ENCODE results near the gene THAP3.

Gene THAP3

GRCh38 chr1:6614929-6615785 is 9.5 kb upstream of the THAP3 start:
- H3K27me3 ChIP-seq (replicated peaks; ENCODE audit: control insufficient read depth, insufficient read depth, low read length) = no peaks in the 10 kb centered on the region
- peak overlapping the region; percentile 84 for H3K4me3 ChIP-seq (ENCODE audit: low read length)
- no peaks in the 10 kb centered on the region for H3K9me3 ChIP-seq (ENCODE audit: control insufficient read depth, low read length)
- H3K4me1 ChIP-seq (ENCODE audit: control insufficient read depth, insufficient read depth, low read length) = peaks cover 10% of the 10 kb centered on the region
- peaks cover 13% of the 10 kb centered on the region for H3K36me3 ChIP-seq (ENCODE audit: control insufficient read depth, insufficient read depth, low read length, severe bottlenecking)
- DNase-seq (ENCODE audit: low read depth) = peak; percentile 60
- H3K9ac ChIP-seq (ENCODE audit: low read length) = peak overlapping the region; percentile 89

GRCh38 chr1:6619045-6619444 is 5.6 kb upstream of the THAP3 start:
- Histone ChIP-seq H3K4me1 (ENCODE audit: control insufficient read depth, insufficient read depth, low read length) (peaks cover 32% of the 10 kb centered on the region), H3K36me3 (ENCODE audit: control insufficient read depth, insufficient read depth, low read length, severe bottlenecking) (peaks cover 40% of the 10 kb centered on the region)

DNA sequence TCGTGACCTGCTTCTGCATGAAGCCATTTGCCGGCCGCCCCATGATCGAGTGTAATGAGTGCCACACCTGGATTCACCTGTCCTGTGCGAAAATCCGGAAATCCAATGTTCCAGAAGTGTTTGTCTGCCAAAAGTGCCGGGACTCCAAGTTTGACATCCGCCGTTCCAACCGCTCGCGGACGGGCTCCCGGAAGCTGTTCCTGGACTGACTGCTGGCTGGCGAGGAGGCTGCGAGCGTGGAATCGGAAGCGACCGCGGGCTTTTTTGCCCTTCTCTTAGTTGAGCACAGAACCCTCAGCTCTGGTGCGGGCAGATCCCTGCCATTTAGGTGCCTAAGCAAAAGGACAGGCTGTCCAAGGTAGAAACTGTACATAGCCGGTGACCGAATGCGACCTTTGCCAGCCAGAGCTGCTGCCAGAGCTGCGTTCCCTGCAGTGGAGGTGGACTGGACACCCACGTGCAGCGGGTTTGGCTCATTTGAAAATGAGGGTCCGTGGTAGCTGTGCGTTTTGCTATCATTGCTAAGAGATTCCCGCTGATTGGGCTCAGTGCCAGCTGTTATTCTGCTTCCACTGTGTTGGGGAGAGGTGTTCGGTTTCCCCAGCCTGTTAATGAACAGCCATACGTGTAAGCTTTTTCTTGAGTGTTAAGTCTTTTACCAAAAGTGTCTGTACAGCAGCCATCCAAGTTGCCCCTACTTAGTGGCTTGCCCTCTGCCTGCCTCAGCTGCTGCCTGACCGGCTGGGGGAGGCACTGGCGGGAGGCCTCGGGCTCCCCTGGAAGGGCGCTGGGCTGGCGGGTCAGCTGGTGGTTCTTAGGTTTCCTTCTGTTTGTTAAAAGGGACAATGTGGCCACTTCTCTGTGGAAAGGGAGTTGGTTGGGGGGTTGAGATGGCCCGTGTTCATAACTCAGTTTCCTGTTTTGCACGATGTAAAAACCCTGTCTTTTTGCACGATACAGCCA is 3.0 kb upstream of the THAP3 start:
- Histone ChIP-seq H3K9me3 (ENCODE audit: control insufficient read depth, low read length) (no peaks in the 10 kb centered on the region), H3K4me3 (ENCODE audit: low read length) (no peak overlapping the region), H3K27me3 (replicated peaks; ENCODE audit: control insufficient read depth, insufficient read depth, low read length) (no peaks in the 10 kb centered on the region), H3K4me1 (ENCODE audit: control insufficient read depth, insufficient read depth, low read length) (peaks cover 36% of the 10 kb centered on the region), H3K9ac (ENCODE audit: low read length) (peak overlapping the region; percentile 68), H3K36me3 (ENCODE audit: control insufficient read depth, insufficient read depth, low read length, severe bottlenecking) (peaks cover 42% of the 10 kb centered on the region)
- DNase-seq (ENCODE audit: low read depth) = no peak

More at GRCh38 chr1:6619045-6619444, 5.6 kb upstream of the THAP3 start:
- no peak overlapping the region for H3K9ac ChIP-seq (ENCODE audit: low read length)
- H3K27me3 ChIP-seq (replicated peaks; ENCODE audit: control insufficient read depth, insufficient read depth, low read length) = no peaks in the 10 kb centered on the region
- DNase-seq (ENCODE audit: low read depth) = no peak
- no peaks in the 10 kb centered on the region for H3K9me3 ChIP-seq (ENCODE audit: control insufficient read depth, low read length)
- no peak overlapping the region for H3K4me3 ChIP-seq (ENCODE audit: low read length)

- no peaks in the 10 kb centered on the region for H3K9me3 ChIP-seq (ENCODE audit: control insufficient read depth, low read length)
- H3K4me1 ChIP-seq (ENCODE audit: control insufficient read depth, insufficient read depth, low read length) = peaks cover 37% of the 10 kb centered on the region
- DNase-seq (ENCODE audit: low read depth) = no peak
- H3K4me3 ChIP-seq (ENCODE audit: low read length) = peak overlapping the region; percentile 14
- no peaks in the 10 kb centered on the region for H3K27me3 ChIP-seq (replicated peaks; ENCODE audit: control insufficient read depth, insufficient read depth, low read length)
- peaks cover 49% of the 10 kb centered on the region for H3K36me3 ChIP-seq (ENCODE audit: control insufficient read depth, insufficient read depth, low read length, severe bottlenecking)
- H3K9ac ChIP-seq (ENCODE audit: low read length) = peak overlapping the region; percentile 68
Observed at GRCh38 chr1:6622396-6623152, 2.1 kb upstream of the THAP3 start.

- H3K27me3 ChIP-seq (replicated peaks; ENCODE audit: control insufficient read depth, insufficient read depth, low read length) = no peaks in the 10 kb centered on the region
- peaks cover 53% of the 10 kb centered on the region for H3K36me3 ChIP-seq (ENCODE audit: control insufficient read depth, insufficient read depth, low read length, severe bottlenecking)
- DNase-seq (ENCODE audit: low read depth) = no peak
- H3K4me3 ChIP-seq (ENCODE audit: low read length) = no peak overlapping the region
- H3K4me1 ChIP-seq (ENCODE audit: control insufficient read depth, insufficient read depth, low read length) = peaks cover 37% of the 10 kb centered on the region
- H3K9ac ChIP-seq (ENCODE audit: low read length) = peak overlapping the region; percentile 68
- H3K9me3 ChIP-seq (ENCODE audit: control insufficient read depth, low read length) = no peaks in the 10 kb centered on the region
Observed at GRCh38 chr1:6623269-6623965, 1.3 kb upstream of the THAP3 start.

DNA sequence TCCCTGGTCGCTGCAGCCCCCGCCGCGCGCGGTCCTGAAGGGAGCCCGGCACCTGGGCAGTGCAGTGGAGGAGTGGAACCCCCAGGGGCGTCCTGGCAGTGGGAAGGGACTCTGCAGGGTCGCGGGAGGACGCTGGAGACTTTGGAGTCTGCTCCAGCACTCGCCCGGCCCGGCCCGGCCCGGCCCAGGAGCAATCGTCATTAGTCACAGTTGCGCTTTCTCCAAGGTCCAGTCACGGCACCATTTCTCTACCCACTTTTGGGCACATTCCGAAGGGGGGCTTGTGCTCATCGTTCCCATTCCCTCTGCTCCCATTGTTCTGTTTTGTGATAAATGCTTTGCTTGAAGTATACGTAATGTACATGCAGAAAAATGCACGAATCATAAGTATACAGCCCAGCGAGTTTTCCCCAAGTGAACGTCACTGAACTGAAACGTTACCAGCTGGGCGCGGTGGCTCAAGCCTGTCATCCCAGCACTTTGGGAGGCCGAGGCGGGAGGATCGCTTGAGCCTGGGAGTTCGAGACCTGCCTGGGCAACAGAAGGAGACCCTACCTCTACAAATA is 999 bp downstream of the THAP3 start:
- Histone ChIP-seq H3K36me3 (ENCODE audit: control insufficient read depth, insufficient read depth, low read length, severe bottlenecking) (peaks cover 62% of the 10 kb centered on the region), H3K9me3 (ENCODE audit: control insufficient read depth, low read length) (no peaks in the 10 kb centered on the region), H3K4me1 (ENCODE audit: control insufficient read depth, insufficient read depth, low read length) (peaks cover 37% of the 10 kb centered on the region), H3K4me3 (ENCODE audit: low read length) (peak overlapping the region; percentile 91), H3K9ac (ENCODE audit: low read length) (peak overlapping the region; percentile 93), H3K27me3 (replicated peaks; ENCODE audit: control insufficient read depth, insufficient read depth, low read length) (no peaks in the 10 kb centered on the region)
- DNase-seq (ENCODE audit: low read depth) = peak; percentile 75

DNA sequence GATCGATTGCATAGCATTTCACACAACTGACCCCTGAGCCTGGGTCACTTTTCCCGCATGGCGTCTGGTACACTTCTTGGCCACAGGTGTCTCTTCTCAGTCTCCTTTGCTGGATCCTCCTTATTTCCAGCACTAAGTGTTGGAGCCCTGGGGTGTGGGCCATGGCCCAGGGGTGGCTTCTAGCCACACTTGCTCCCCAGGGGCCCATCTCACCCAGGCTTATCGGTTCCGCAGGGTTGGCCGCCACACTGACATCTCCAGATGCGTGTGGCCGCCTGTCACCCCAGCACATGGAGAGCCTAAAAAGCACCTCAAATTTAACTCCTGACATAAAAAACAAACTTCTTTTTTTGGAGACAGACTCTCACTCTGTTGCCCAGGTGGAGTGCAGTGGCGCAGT is 2.4 kb downstream of the THAP3 start:
- no peaks in the 10 kb centered on the region for H3K27me3 ChIP-seq (replicated peaks; ENCODE audit: control insufficient read depth, insufficient read depth, low read length)
- no peak overlapping the region for H3K9ac ChIP-seq (ENCODE audit: low read length)
- H3K9me3 ChIP-seq (ENCODE audit: control insufficient read depth, low read length) = no peaks in the 10 kb centered on the region
- no peak overlapping the region for H3K4me3 ChIP-seq (ENCODE audit: low read length)
- peaks cover 55% of the 10 kb centered on the region for H3K36me3 ChIP-seq (ENCODE audit: control insufficient read depth, insufficient read depth, low read length, severe bottlenecking)
- no peak for DNase-seq (ENCODE audit: low read depth)
- peaks cover 30% of the 10 kb centered on the region for H3K4me1 ChIP-seq (ENCODE audit: control insufficient read depth, insufficient read depth, low read length)

GRCh38 chr1:6627841-6628545 is 3.3 kb downstream of the THAP3 start:
- no peak overlapping the region for H3K9ac ChIP-seq (ENCODE audit: low read length)

DNA sequence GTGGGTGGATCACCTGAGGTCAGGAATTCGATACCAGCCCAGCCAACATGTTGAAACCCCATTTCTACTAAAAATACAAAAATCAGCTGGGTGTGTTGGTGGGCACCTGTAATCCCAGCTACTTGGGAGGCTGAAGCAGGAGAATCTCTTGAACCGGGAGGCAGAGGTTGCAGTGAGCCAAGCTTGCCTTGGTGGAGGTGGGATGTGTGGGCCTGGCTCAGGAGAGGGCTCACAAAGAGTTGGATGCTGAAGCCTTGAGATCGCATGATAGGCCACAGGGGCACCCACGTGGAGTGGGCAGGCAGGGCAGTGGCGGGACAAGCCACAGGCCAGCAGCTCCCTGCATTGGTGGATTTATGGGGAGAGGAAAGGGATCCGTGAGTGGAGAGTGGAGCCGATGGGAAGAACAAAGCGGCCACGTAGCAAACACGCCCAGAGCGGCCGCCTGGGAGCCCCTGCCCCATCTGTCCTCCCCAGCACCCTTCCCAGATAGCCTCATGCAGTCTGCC is 4.4 kb downstream of the THAP3 start:
- Histone ChIP-seq H3K27me3 (replicated peaks; ENCODE audit: control insufficient read depth, insufficient read depth, low read length) (no peaks in the 10 kb centered on the region), H3K36me3 (ENCODE audit: control insufficient read depth, insufficient read depth, low read length, severe bottlenecking) (peaks cover 63% of the 10 kb centered on the region), H3K9me3 (ENCODE audit: control insufficient read depth, low read length) (no peaks in the 10 kb centered on the region), H3K4me1 (ENCODE audit: control insufficient read depth, insufficient read depth, low read length) (peaks cover 15% of the 10 kb centered on the region), H3K4me3 (ENCODE audit: low read length) (no peak overlapping the region), H3K9ac (ENCODE audit: low read length) (no peak overlapping the region)
- no peak for DNase-seq (ENCODE audit: low read depth)

More at GRCh38 chr1:6627841-6628545, 3.3 kb downstream of the THAP3 start:
- Histone ChIP-seq H3K27me3 (replicated peaks; ENCODE audit: control insufficient read depth, insufficient read depth, low read length) (no peaks in the 10 kb centered on the region), H3K4me1 (ENCODE audit: control insufficient read depth, insufficient read depth, low read length) (peaks cover 23% of the 10 kb centered on the region), H3K9me3 (ENCODE audit: control insufficient read depth, low read length) (no peaks in the 10 kb centered on the region), H3K4me3 (ENCODE audit: low read length) (no peak overlapping the region), H3K36me3 (ENCODE audit: control insufficient read depth, insufficient read depth, low read length, severe bottlenecking) (peaks cover 61% of the 10 kb centered on the region)
- no peak for DNase-seq (ENCODE audit: low read depth)
